WTC11 (cell line): Measurements from ENCODE around the gene PEAK1. TPM values are rescaled to one million over a fixed set of nuclear protein-coding genes. Genes with fewer than 3 reads are reported as not detected.

Experiments
- ATAC-seq: fragments of 200-7000 bp; cut with Tn5 transposase; 2 replicates; pipeline ENCODE4 v1.10.0; 2021; ENCODE audit warnings: mild to moderate bottlenecking, moderate library complexity
- CTCF ChIA-PET: fragments of 300-600 bp; sonication (Branson Sonifier 250); formaldehyde crosslinking; loops from one replicate; lab custom pipeline; 2021; ENCODE audit warnings: antibody characterized with exemption; lab: Charles Lee
- POLR2A ChIA-PET: fragments of 350-600 bp; sonication (Branson Sonifier 250); formaldehyde crosslinking; loops from one replicate; lab custom pipeline; 2021; ENCODE audit warnings: antibody characterized with exemption; lab: Charles Lee
- DNase-seq: peaks from one replicate; pipeline ENCODE4 v3.0.0; 2021; ENCODE audit warnings: low spot score
- H3K27ac Mint-ChIP-seq: 2 replicates; pipeline ENCODE4 v1.8.0; 2021; ENCODE audit warnings: mixed read lengths
- H3K27me3 Mint-ChIP-seq: 2 replicates; pipeline ENCODE4 v1.8.0; 2021; ENCODE audit warnings: low read depth, mild to moderate bottlenecking, moderate library complexity, mixed read lengths
- H3K36me3 Mint-ChIP-seq: 2 replicates; pipeline ENCODE4 v1.8.0; 2021; ENCODE audit warnings: mixed read lengths
- H3K4me1 Mint-ChIP-seq: 2 replicates; pipeline ENCODE4 v1.8.0; 2022; ENCODE audit warnings: mixed read lengths
- H3K4me3 Mint-ChIP-seq: 2 replicates; pipeline ENCODE4 v1.8.0; 2021; ENCODE audit warnings: mild to moderate bottlenecking, moderate library complexity, mixed read lengths
- H3K9me3 Mint-ChIP-seq: 2 replicates; pipeline ENCODE4 v1.8.0; 2021; ENCODE audit warnings: mixed read lengths
- ATF3 ChIP-seq: sonication (generic); formaldehyde crosslinking; conservative IDR thresholded peaks from 2 replicates; pipeline ENCODE4 v1.8.1; 2022; ENCODE audit warnings: mild to moderate bottlenecking, missing genetic modification reagents
- CBFB ChIP-seq: sonication (generic); formaldehyde crosslinking; IDR thresholded peaks from 2 replicates; pipeline ENCODE4 v1.8.1; 2022; ENCODE audit warnings: mild to moderate bottlenecking, low read depth, missing genetic modification reagents
- E2F1 ChIP-seq: sonication (generic); formaldehyde crosslinking; IDR thresholded peaks from 2 replicates; pipeline ENCODE4 v1.8.0; 2022; ENCODE audit warnings: mild to moderate bottlenecking, missing genetic modification reagents
- ERG ChIP-seq: fragments of 250-450 bp; sonication (Bioruptor Pico); IDR thresholded peaks from 2 replicates; pipeline ENCODE4 v1.8.0; 2021; ENCODE audit warnings: mild to moderate bottlenecking
- FOXK1 ChIP-seq: sonication (generic); formaldehyde crosslinking; IDR thresholded peaks from 2 replicates; pipeline ENCODE4 v1.8.0; 2022; ENCODE audit warnings: mild to moderate bottlenecking, moderate library complexity, missing genetic modification reagents
- GABPB1 ChIP-seq: sonication (generic); formaldehyde crosslinking; IDR thresholded peaks from 2 replicates; pipeline ENCODE4 v1.8.1; 2023; ENCODE audit warnings: mild to moderate bottlenecking, missing genetic modification reagents
- HMGA2 ChIP-seq: fragments of 250-450 bp; sonication (Bioruptor Pico); IDR thresholded peaks from 2 replicates; pipeline ENCODE4 v1.4.0; 2021; ENCODE audit warnings: mild to moderate bottlenecking, moderate library complexity
- IRF2 ChIP-seq: sonication (generic); formaldehyde crosslinking; IDR thresholded peaks from 2 replicates; pipeline ENCODE4 v1.8.0; 2022; ENCODE audit warnings: low read depth, missing genetic modification reagents, borderline replicate concordance
- NR1H2 ChIP-seq: sonication (generic); formaldehyde crosslinking; IDR thresholded peaks from 2 replicates; pipeline ENCODE4 v1.9.0; 2021; ENCODE audit warnings: mild to moderate bottlenecking, moderate library complexity, missing genetic modification reagents
- NR2C2 ChIP-seq: sonication (generic); formaldehyde crosslinking; IDR thresholded peaks from 2 replicates; pipeline ENCODE4 v1.8.0; 2022; ENCODE audit warnings: mild to moderate bottlenecking, missing genetic modification reagents
- NR3C1 ChIP-seq: sonication (generic); formaldehyde crosslinking; conservative IDR thresholded peaks from 2 replicates; pipeline ENCODE4 v1.8.1; 2023; ENCODE audit warnings: low read depth, mild to moderate bottlenecking, missing genetic modification reagents
- RELA ChIP-seq: sonication (generic); formaldehyde crosslinking; IDR thresholded peaks from 2 replicates; pipeline ENCODE4 v1.8.1; 2022; ENCODE audit warnings: missing genetic modification reagents, mild to moderate bottlenecking, borderline replicate concordance
- RORB ChIP-seq: fragments of 250-450 bp; sonication (Bioruptor Pico); IDR thresholded peaks from 2 replicates; pipeline ENCODE4 v1.9.0; 2021; ENCODE audit warnings: mild to moderate bottlenecking
- SOX15 ChIP-seq: fragments of 250-450 bp; sonication (Bioruptor Pico); IDR thresholded peaks from 2 replicates; pipeline ENCODE4 v1.9.0; 2021; ENCODE audit warnings: mild to moderate bottlenecking
- SP1 ChIP-seq: sonication (generic); formaldehyde crosslinking; conservative IDR thresholded peaks from 2 replicates; pipeline ENCODE4 v1.8.1; 2022; ENCODE audit warnings: missing genetic modification reagents
- STAT6 ChIP-seq: sonication (generic); formaldehyde crosslinking; conservative IDR thresholded peaks from 2 replicates; pipeline ENCODE4 v1.8.1; 2023; ENCODE audit warnings: mild to moderate bottlenecking, low read depth, missing genetic modification reagents, moderate library complexity
- TEAD4 ChIP-seq: sonication (generic); formaldehyde crosslinking; IDR thresholded peaks from 2 replicates; pipeline ENCODE4 v1.8.0; 2022; ENCODE audit warnings: mild to moderate bottlenecking, missing genetic modification reagents
- TP53 ChIP-seq: sonication (generic); formaldehyde crosslinking; IDR thresholded peaks from 2 replicates; pipeline ENCODE4 v1.8.1; 2023; ENCODE audit warnings: mild to moderate bottlenecking, missing genetic modification reagents
- USF2 ChIP-seq: sonication (generic); formaldehyde crosslinking; IDR thresholded peaks from 2 replicates; pipeline ENCODE4 v1.8.1; 2023; ENCODE audit warnings: mild to moderate bottlenecking, missing genetic modification reagents, moderate library complexity
- ZNF425 ChIP-seq: fragments of 250-450 bp; sonication (Bioruptor Pico); conservative IDR thresholded peaks from 2 replicates; pipeline ENCODE4 v1.9.0; 2021; ENCODE audit warnings: mild to moderate bottlenecking
- ZNF532 ChIP-seq: fragments of 250-450 bp; sonication (Bioruptor Pico); IDR thresholded peaks from 2 replicates; pipeline ENCODE4 v1.9.0; 2021; ENCODE audit warnings: mild to moderate bottlenecking, borderline replicate concordance
- total RNA-seq: library from RNA; stranded (reverse); gene quantifications from 3 replicates; pipeline ENCODE4 v1.2.3, GENCODE V29; 2021

The PEAK1 gene
- total RNA-seq, 1 experiment from 2014 or later: 49.0 TPM

GRCh38 chr15:77221708-77222107 lies 198.2 kb downstream of the PEAK1 start (continued):
- no peak for TF ChIP-seq FOXK1 (CRISPR knock-in tag)

GRCh38 chr15:77221174-77221573 lies 198.7 kb downstream of the PEAK1 start:
- DNase-seq (no peak), ATAC-seq (no peak)
- no peak overlapping the region for H3K27ac Mint-ChIP-seq

More at GRCh38 chr15:77221174-77221573, 198.7 kb downstream of the PEAK1 start:
- Mint-ChIP-seq H3K27me3 (no peaks in the 10 kb centered on the region), H3K36me3 (no peaks in the 10 kb centered on the region), H3K4me3 (no peak overlapping the region), H3K4me1 (peaks cover 34% of the 10 kb centered on the region), H3K9me3 (no peaks in the 10 kb centered on the region)
- ChIA-PET POLR2A (no interaction called here), CTCF (no interaction called here)
- TF ChIP-seq STAT6 (CRISPR knock-in tag) (no peak), GABPB1 (CRISPR knock-in tag) (no peak), NR2C2 (CRISPR knock-in tag) (no peak), USF2 (CRISPR knock-in tag) (no peak), E2F1 (CRISPR knock-in tag) (no peak), ERG (CRISPR knock-in tag) (no peak), SP1 (CRISPR knock-in tag) (no peak), TEAD4 (CRISPR knock-in tag) (no peak), ZNF532 (CRISPR knock-in tag) (no peak), NR3C1 (CRISPR knock-in tag) (no peak), SOX15 (CRISPR knock-in tag) (no peak), HMGA2 (CRISPR knock-in tag) (no peak), CBFB (CRISPR knock-in tag) (no peak), IRF2 (CRISPR knock-in tag) (no peak), TP53 (CRISPR knock-in tag) (no peak), ATF3 (no peak), RORB (CRISPR knock-in tag) (no peak), ZNF425 (CRISPR knock-in tag) (no peak), RELA (no peak), NR1H2 (no peak)
